DOHH2 (cell line): ENCODE results near the gene PLXNA3.

Experiments
- H3F3A ChIP-seq: fragments of 200-600 bp; sonication (generic), shearing (Covaris generic); 2 replicates; pipeline ENCODE4 v1.6.0; 2016; ENCODE audit warnings: antibody characterized with exemption, mild to moderate bottlenecking; ENCODE audit not compliant: control insufficient read depth, insufficient read depth
- H3K27ac ChIP-seq: fragments of 200-600 bp; sonication (generic); 2 replicates; pipeline ENCODE4 v1.5.1; 2014; ENCODE audit warnings: low read depth, mild to moderate bottlenecking, low read length, moderate library complexity
- H3K27me3 ChIP-seq: fragments of 200-600 bp; sonication (generic); 2 replicates; pipeline ENCODE4 v1.6.1; 2014; ENCODE audit warnings: mild to moderate bottlenecking, low read length, mixed read lengths; ENCODE audit not compliant: control insufficient read depth
- H3K36me3 ChIP-seq: fragments of 200-600 bp; sonication (generic); 2 replicates; pipeline ENCODE4 v1.6.1; 2014; ENCODE audit warnings: mild to moderate bottlenecking, low read length, moderate library complexity, mixed read lengths; ENCODE audit not compliant: control insufficient read depth
- H3K4me1 ChIP-seq: fragments of 200-600 bp; sonication (generic); 2 replicates; pipeline ENCODE4 v1.6.1; 2014; ENCODE audit warnings: mild to moderate bottlenecking, low read length, mixed read lengths; ENCODE audit not compliant: control insufficient read depth
- H3K4me2 ChIP-seq: fragments of 200-600 bp; sonication (generic); 2 replicates; pipeline ENCODE4 v1.6.0; 2014; ENCODE audit warnings: mild to moderate bottlenecking, low read length, moderate library complexity
- H3K4me3 ChIP-seq: fragments of 200-600 bp; sonication (generic); 2 replicates; pipeline ENCODE4 v1.5.1; 2014; ENCODE audit warnings: mild to moderate bottlenecking, low read length, mixed read lengths
- H3K79me2 ChIP-seq: fragments of 200-600 bp; sonication (generic); 2 replicates; pipeline ENCODE4 v1.6.1; 2014; ENCODE audit warnings: mild to moderate bottlenecking, low read length, mixed read lengths; ENCODE audit not compliant: control insufficient read depth
- H3K9me2 ChIP-seq: fragments of 200-600 bp; sonication (generic); replicated peaks from 2 replicates; pipeline ENCODE4 v1.6.1; 2014; ENCODE audit warnings: mild to moderate bottlenecking, low read length, mixed read lengths; ENCODE audit not compliant: control insufficient read depth
- H3K9me3 ChIP-seq: fragments of 200-600 bp; sonication (generic); 2 replicates; pipeline ENCODE4 v1.6.1; 2014; ENCODE audit warnings: antibody characterized with exemption, low read length, mixed read lengths; ENCODE audit not compliant: control insufficient read depth, insufficient read depth
- H4K20me1 ChIP-seq: fragments of 200-600 bp; sonication (generic); 2 replicates; pipeline ENCODE4 v1.6.0; 2014; ENCODE audit warnings: low read depth, mild to moderate bottlenecking, antibody characterized with exemption, low read length, moderate library complexity; ENCODE audit not compliant: control insufficient read depth, insufficient read depth
- EZH2phosphoT487 ChIP-seq: fragments of 200-600 bp; sonication (generic); IDR thresholded peaks from 2 replicates; pipeline ENCODE4 v1.6.1; 2017; ENCODE audit warnings: borderline replicate concordance, mild to moderate bottlenecking, antibody characterized with exemption, low read length, moderate library complexity, mixed read lengths
- TF ChIP-seq, protein P1 (sequence below): fragments of 200-600 bp; sonication (generic); IDR thresholded peaks from one replicate; pipeline ENCODE4 v1.5.1; 2014; ENCODE audit warnings: antibody characterized with exemption, mild to moderate bottlenecking, low read depth, low read length; ENCODE audit not compliant: poor library complexity, severe bottlenecking

Gene PLXNA3

DNA sequence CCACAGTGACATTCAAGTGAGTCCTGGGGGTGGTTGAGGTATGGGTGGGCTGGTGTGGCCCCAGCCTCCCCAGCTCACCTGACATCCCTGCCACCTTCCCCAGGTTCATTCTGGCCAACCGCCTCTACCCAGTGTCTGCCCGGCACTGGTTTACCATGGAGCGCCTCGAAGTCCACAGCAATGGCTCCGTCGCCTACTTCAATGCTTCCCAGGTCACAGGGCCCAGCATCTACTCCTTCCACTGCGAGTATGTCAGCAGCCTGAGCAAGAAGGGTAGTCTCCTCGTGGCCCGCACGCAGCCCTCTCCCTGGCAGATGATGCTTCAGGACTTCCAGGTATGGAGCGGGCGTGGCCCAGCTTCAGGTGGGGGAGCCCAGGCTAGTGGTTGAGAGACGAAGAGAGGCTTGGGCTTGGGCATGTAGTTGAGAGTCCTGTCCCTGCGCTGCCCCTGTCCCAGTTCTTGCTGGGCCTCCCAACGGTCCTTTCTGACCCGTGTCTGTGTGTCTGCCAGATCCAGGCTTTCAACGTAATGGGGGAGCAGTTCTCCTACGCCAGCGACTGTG lies 22.8 kb upstream of the PLXNA3 start:
- Histone ChIP-seq H3K9me3 (no peaks in the 10 kb centered on the region), H3K4me3 (no peak overlapping the region), H3F3A (no peaks in the 10 kb centered on the region), H3K27ac (no peak overlapping the region), H3K9me2 (no peaks in the 10 kb centered on the region), H3K4me2 (no peak overlapping the region), H4K20me1 (no peaks in the 10 kb centered on the region), H3K79me2 (peaks cover 28% of the 10 kb centered on the region), H3K36me3 (peaks cover 10% of the 10 kb centered on the region), H3K27me3 (no peaks in the 10 kb centered on the region), H3K4me1 (peaks cover 12% of the 10 kb centered on the region)
- TF ChIP-seq EZH2phosphoT487, result no peak
- TF ChIP-seq, protein P1, sequence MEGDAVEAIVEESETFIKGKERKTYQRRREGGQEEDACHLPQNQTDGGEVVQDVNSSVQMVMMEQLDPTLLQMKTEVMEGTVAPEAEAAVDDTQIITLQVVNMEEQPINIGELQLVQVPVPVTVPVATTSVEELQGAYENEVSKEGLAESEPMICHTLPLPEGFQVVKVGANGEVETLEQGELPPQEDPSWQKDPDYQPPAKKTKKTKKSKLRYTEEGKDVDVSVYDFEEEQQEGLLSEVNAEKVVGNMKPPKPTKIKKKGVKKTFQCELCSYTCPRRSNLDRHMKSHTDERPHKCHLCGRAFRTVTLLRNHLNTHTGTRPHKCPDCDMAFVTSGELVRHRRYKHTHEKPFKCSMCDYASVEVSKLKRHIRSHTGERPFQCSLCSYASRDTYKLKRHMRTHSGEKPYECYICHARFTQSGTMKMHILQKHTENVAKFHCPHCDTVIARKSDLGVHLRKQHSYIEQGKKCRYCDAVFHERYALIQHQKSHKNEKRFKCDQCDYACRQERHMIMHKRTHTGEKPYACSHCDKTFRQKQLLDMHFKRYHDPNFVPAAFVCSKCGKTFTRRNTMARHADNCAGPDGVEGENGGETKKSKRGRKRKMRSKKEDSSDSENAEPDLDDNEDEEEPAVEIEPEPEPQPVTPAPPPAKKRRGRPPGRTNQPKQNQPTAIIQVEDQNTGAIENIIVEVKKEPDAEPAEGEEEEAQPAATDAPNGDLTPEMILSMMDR, result no peak

DNA sequence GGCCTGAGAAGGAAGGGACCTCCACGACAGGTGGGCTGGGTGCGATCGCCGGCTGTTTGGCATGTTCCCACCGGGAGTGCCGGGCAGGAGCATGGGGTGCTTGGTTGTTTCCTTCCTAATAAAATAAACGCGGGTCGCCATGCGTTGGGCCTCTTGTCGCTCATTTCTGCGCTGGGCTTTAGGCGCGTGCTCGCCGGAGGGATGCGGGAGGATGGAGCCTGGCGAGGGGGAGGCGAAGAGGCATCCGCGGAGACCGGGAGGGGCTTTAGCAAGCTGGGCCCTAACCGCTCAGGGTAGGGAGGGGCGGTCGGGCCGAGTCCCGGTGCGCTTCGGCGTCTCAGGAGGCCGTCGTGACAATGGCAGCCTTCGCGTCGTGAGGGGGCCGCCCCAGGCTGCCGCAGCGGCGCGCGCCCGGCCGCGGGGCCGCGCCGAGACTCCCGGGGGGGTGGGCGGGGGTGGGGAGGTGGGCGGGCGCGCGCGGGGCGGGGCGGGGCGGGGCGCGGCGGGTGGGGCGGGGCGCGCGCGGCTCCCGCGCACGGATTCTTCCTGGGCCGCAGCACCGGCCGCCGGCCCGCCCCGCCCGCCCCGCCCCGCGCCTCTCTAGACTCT lies 21.6 kb upstream of the PLXNA3 start:
- H3K79me2 ChIP-seq, result peaks cover 23% of the 10 kb centered on the region
- no peaks in the 10 kb centered on the region for H3K9me3 ChIP-seq
- H3K27ac ChIP-seq, result no peak overlapping the region
- no peaks in the 10 kb centered on the region for H3K9me2 ChIP-seq
- peak overlapping the region; percentile 83 for H3K4me2 ChIP-seq
- H3F3A ChIP-seq, result no peaks in the 10 kb centered on the region
- peaks cover 10% of the 10 kb centered on the region for H3K36me3 ChIP-seq
- peaks cover 12% of the 10 kb centered on the region for H3K4me1 ChIP-seq
- H3K4me3 ChIP-seq, result peak overlapping the region; percentile 80
- no peaks in the 10 kb centered on the region for H4K20me1 ChIP-seq
- no peak for TF ChIP-seq EZH2phosphoT487
- TF ChIP-seq, protein P1, result no peak
- H3K27me3 ChIP-seq, result no peaks in the 10 kb centered on the region

DNA sequence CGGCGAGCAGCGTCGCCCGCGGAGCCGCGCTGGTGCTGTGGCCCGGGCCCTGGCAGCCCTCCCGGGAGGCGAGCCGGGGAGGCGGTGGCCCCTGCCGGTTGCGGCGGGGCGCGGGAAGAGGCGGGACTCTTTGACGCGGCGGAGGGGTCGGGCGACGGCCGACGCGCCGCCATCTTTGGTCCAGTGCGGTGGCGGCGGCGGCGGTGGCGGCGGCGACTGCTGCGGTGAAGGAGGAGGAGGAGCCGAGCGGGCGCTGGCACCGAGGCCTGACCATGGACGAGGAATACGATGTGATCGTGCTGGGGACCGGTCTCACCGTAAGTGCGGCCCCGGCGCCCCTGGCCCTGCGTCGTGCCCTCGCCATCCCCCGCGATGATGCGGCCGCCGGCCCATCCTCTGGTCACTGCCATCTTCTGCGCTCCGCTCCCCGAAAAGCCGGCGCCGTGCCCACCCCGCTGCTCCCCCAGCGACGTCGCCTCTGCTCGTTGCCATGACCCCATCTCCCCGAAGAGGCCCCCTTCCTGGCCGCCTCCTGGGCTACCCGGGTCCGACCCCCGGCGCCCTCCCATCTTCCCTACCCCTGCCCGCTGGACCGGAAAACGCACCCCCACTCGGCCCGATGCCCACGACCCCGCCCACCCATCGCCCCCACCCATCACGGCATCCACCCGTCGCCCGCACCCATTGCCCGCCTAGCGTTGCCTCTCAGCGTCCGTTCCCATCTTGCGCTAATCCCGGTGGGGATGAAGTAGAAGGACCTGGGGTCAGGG lies 20.9 kb upstream of the PLXNA3 start, which contains the start of gene GDI1:
GDI1 (plus strand) TSS at position 172 of the 770 bp plus-strand sequence; CDS start at position 273, 101 bp downstream.
- TF ChIP-seq, protein P1, result no peak
- TF ChIP-seq EZH2phosphoT487, result no peak
- peak within 1 kb of the TSS; percentile 80 for H3K4me3 ChIP-seq
- peaks cover 10% of the 10 kb centered on the region for H3K36me3 ChIP-seq
- H3K9me2 ChIP-seq, result no peaks in the 10 kb centered on the region
- peaks cover 12% of the 10 kb centered on the region for H3K4me1 ChIP-seq
- no peaks in the 10 kb centered on the region for H4K20me1 ChIP-seq
- H3K79me2 ChIP-seq, result peaks cover 23% of the 10 kb centered on the region
- no peaks in the 10 kb centered on the region for H3F3A ChIP-seq
- no peak within 1 kb of the TSS for H3K27ac ChIP-seq
- peak within 1 kb of the TSS; percentile 83 for H3K4me2 ChIP-seq
- H3K9me3 ChIP-seq, result no peaks in the 10 kb centered on the region
- no peaks in the 10 kb centered on the region for H3K27me3 ChIP-seq
